K562 (cell line): ENCODE measurements around the gene LRRC37B. TPM values are rescaled to one million over a fixed set of nuclear protein-coding genes. Genes with fewer than 3 reads are reported as not detected.

Experiments used
- ATF6 ChIP-seq: sonication (generic); formaldehyde crosslinking; IDR thresholded peaks from 2 replicates; pipeline ENCODE4 v1.4.0; 2020; ENCODE audit warnings: mild to moderate bottlenecking, missing genetic modification reagents
- CCNT2 ChIP-seq: IDR thresholded peaks from 2 replicates; pipeline ENCODE4 v1.6.1; 2011; ENCODE audit warnings: borderline replicate concordance, low read depth, mild to moderate bottlenecking, moderate library complexity, mixed read lengths, low read length; ENCODE audit not compliant: insufficient read length; ENCODE audit errors: extremely low read depth
- CTBP1 ChIP-seq: fragments of 450-650 bp; IDR thresholded peaks from 2 replicates; pipeline ENCODE4 v1.6.1; 2016; ENCODE audit warnings: borderline replicate concordance
- HEY1 ChIP-seq: fragments of 250-450 bp; sonication (Bioruptor Pico); IDR thresholded peaks from 2 replicates; pipeline ENCODE4 v1.5.0; 2020; ENCODE audit warnings: mild to moderate bottlenecking, moderate library complexity, borderline replicate concordance
- HMGXB4 ChIP-seq: sonication (generic); formaldehyde crosslinking; IDR thresholded peaks from 2 replicates; pipeline ENCODE4 v1.8.1; 2023; ENCODE audit warnings: mild to moderate bottlenecking, missing genetic modification reagents
- KLF10 ChIP-seq: fragments of 250-450 bp; sonication (Bioruptor Pico); IDR thresholded peaks from 2 replicates; pipeline ENCODE4 v1.6.1; 2021; ENCODE audit warnings: matching md5 sums
- MAX ChIP-seq: sonication (generic); formaldehyde crosslinking; IDR thresholded peaks from 2 replicates; pipeline ENCODE4 v1.9.0; 2022; ENCODE audit warnings: mild to moderate bottlenecking, missing genetic modification reagents
- MTA2 ChIP-seq: fragments of 450-650 bp; IDR thresholded peaks from 2 replicates; pipeline ENCODE4 v1.6.1; 2016; ENCODE audit warnings: low read depth
- MXD1 ChIP-seq: fragments of 250-450 bp; sonication (Bioruptor Pico); IDR thresholded peaks from 2 replicates; pipeline ENCODE4 v1.8.0; 2021; ENCODE audit warnings: borderline replicate concordance, mild to moderate bottlenecking, moderate library complexity; ENCODE audit not compliant: poor library complexity, severe bottlenecking
- PHTF2 ChIP-seq: fragments of 250-450 bp; sonication (Bioruptor Pico); IDR thresholded peaks from 2 replicates; pipeline ENCODE4 v1.5.0; 2021; ENCODE audit warnings: mild to moderate bottlenecking
- POLR2G ChIP-seq: fragments of 200-400 bp; formaldehyde crosslinking; IDR thresholded peaks from 2 replicates; pipeline ENCODE4 v1.6.1; 2017; ENCODE audit warnings: low read depth, mild to moderate bottlenecking, antibody characterized with exemption, low read length, moderate library complexity
- POLR3G ChIP-seq: IDR thresholded peaks from 2 replicates; pipeline ENCODE4 v1.6.1; 2011; ENCODE audit not compliant: insufficient read length, insufficient replicate concordance; ENCODE audit errors: extremely low read depth
- RBFOX2 ChIP-seq: fragments of 200-400 bp; formaldehyde crosslinking; IDR thresholded peaks from 2 replicates; pipeline ENCODE4 v1.6.1; 2017; ENCODE audit warnings: low read depth, mild to moderate bottlenecking, low read length, moderate library complexity
- RBM22 ChIP-seq: fragments of 200-400 bp; formaldehyde crosslinking; IDR thresholded peaks from 2 replicates; pipeline ENCODE4 v1.6.1; 2018; ENCODE audit warnings: low read length, low read depth; ENCODE audit not compliant: poor library complexity, severe bottlenecking
- TCF3 ChIP-seq: sonication (generic); formaldehyde crosslinking; IDR thresholded peaks from 2 replicates; pipeline ENCODE4 v1.4.0; 2020; ENCODE audit warnings: mild to moderate bottlenecking, missing genetic modification reagents
- TRIM24 ChIP-seq, 2 experiments: fragments of 450-650 bp; IDR thresholded peaks; 2 replicates each; pipeline ENCODE4 v1.6.1; 2016
- ZBTB12 ChIP-seq: fragments of 250-450 bp; sonication (Bioruptor Pico); IDR thresholded peaks from 2 replicates; pipeline ENCODE4 v1.4.0; 2020
- ZEB2 ChIP-seq: fragments of 450-650 bp; IDR thresholded peaks from 2 replicates; pipeline ENCODE4 v1.6.1; 2016
- ZFP36 ChIP-seq: fragments of 150-350 bp; IDR thresholded peaks from 2 replicates; pipeline ENCODE4 v1.6.1; 2018; ENCODE audit warnings: low read length, low read depth; ENCODE audit not compliant: partially characterized antibody
- ZNF143 ChIP-seq: sonication (generic); formaldehyde crosslinking; IDR thresholded peaks from 2 replicates; pipeline ENCODE4 v1.9.0; 2022; ENCODE audit warnings: mild to moderate bottlenecking, missing genetic modification reagents
- ZNF507 ChIP-seq: conservative IDR thresholded peaks from 2 replicates; pipeline ENCODE4 v1.6.1; 2017; ENCODE audit warnings: missing genetic modification characterization, missing compliant biosample characterization
- ZNF655 ChIP-seq: fragments of 250-450 bp; sonication (Bioruptor Pico); IDR thresholded peaks from 2 replicates; pipeline ENCODE4 v1.5.0; 2021
- ZNF695 ChIP-seq: fragments of 450-650 bp; formaldehyde crosslinking; IDR thresholded peaks from 2 replicates; pipeline ENCODE4 v1.4.0; 2020; ENCODE audit warnings: mild to moderate bottlenecking, moderate library complexity
- polyA plus RNA-seq, 8 experiments: library from polyadenylated mRNA; depleted of rRNA in 4 of 8; stranded (reverse) in 5 of 8; unstranded in 3 of 8; fragments of >200 nt; fragmentation: Nextera tagmentation in 2 of 8; fragmentation: Illumina TruSeq in 1 of 8; extraction: Ambion mirVana in 2 of 8; extraction: Trizol in 1 of 8; gene quantifications; 2 replicates each; pipeline versions ENCODE4 v1.2.1 to v1.2.3, GENCODE V29; 2011 to 2014; ENCODE audit warnings: inconsistent platforms in 1 of 8, missing spikeins in 1 of 8
- total RNA-seq, 7 experiments: library from RNA; depleted of rRNA in 6 of 7; stranded (reverse); fragments of >200 nt in 6 of 7; fragmentation: Illumina TruSeq in 2 of 7; extraction: Trizol in 2 of 7; gene quantifications; 2 replicates each; pipeline versions ENCODE4 v1.2.1 to v1.2.3, GENCODE V29; 2011 to 2021; ENCODE audit warnings: low replicate concordance in 1 of 7

LRRC37B gene
- total and polyA plus RNA-seq, 9 of the 15 experiments (the other 6 are each of a cell fraction or from before 2014, with no cell fraction given), result 2.7 to 19.8 (median 12.4) TPM

- TF ChIP-seq RBM22, result no peak
- TF ChIP-seq ZBTB12 (CRISPR knock-in tag), result no peak
- TF ChIP-seq ZNF143 (CRISPR knock-in tag), result no peak
- no peak for TF ChIP-seq ZFP36
- peak; percentile 81 for TF ChIP-seq CCNT2
- no peak for TF ChIP-seq TCF3
- TF ChIP-seq MAX (CRISPR knock-in tag), result peak; percentile 50
- no peak for TF ChIP-seq ATF6 (CRISPR knock-in tag)
- TF ChIP-seq ZEB2, result peak; percentile 18; the same call in 1 of the 2 replicates
- TF ChIP-seq ZNF695 (CRISPR knock-in tag), result no peak
- TF ChIP-seq POLR2G, result peak; percentile 74
- TF ChIP-seq ZNF655 (CRISPR knock-in tag), result no peak
- no peak for TF ChIP-seq MTA2
- no peak for TF ChIP-seq ZNF507
- TF ChIP-seq HMGXB4, result peak; percentile 86; the same call in 1 of the 2 replicates
- no peak for TF ChIP-seq MXD1 (CRISPR knock-in tag)
- TF ChIP-seq KLF10 (CRISPR knock-in tag), result no peak
- TF ChIP-seq POLR3G, result no peak
- no peak for TF ChIP-seq HEY1
- TF ChIP-seq RBFOX2, result peak; percentile 73
- peak; percentile 76 for TF ChIP-seq CTBP1
- no peak for TF ChIP-seq PHTF2 (CRISPR knock-in tag)
- TF ChIP-seq TRIM24 (IDR thresholded peaks at IDR 0.05), result no peak
These were observed at the start of gene LRRC37B (continued) for GRCh38 chr17:32006957-32007462.
